Right renal cortex interstitium (tissue), 3 donors: ENCODE measurements around the gene SUN1. TPM values are rescaled to one million over a fixed set of nuclear protein-coding genes. Genes with fewer than 3 reads are reported as not detected.
"Not testable (repeated sequence)": the region's sequence is repeated elsewhere in the genome, so short reads cannot be mapped to it uniquely, and the experiment has no call there.

ENCODE experiments used
- DNase-seq, 3 donors: peaks; one replicate each; pipeline ENCODE4 v3.0.0-alpha.2; 2013; ENCODE audit warnings: low read depth in 3 of 3, low spot score in 2 of 3
- polyA plus RNA-seq, 3 donors: library from polyadenylated mRNA; unstranded; fragments of 120-200 nt; gene quantifications; one replicate each; pipeline ENCODE4 v1.2.1, GENCODE V29; 2013; ENCODE audit not compliant: insufficient read length in 3 of 3

SUN1 gene
- polyA plus RNA-seq, result 100 to 1,000 TPM; 109 to 118 (median 117) TPM

GRCh38 chr7:832167-832967 lies at the start of gene SUN1:
SUN1 (plus strand) TSS chr7:832476; CDS start chr7:832525, 49 bp downstream.
- no peak for DNase-seq

GRCh38 chr7:782718-783449 lies 49.4 kb upstream of the SUN1 start:
- DNase-seq, result no peak

GRCh38 chr7:783556-784490 lies 48.5 kb upstream of the SUN1 start:
- no peak for DNase-seq

- DNase-seq, result no peak
These were observed 47.3 kb upstream of the SUN1 start for GRCh38 chr7:784971-785370.

GRCh38 chr7:785416-785815 lies 46.9 kb upstream of the SUN1 start:
- DNase-seq, result no peak

- no peak for DNase-seq
These were observed 45.6 kb upstream of the SUN1 start for GRCh38 chr7:786472-787255.

- DNase-seq, result no peak
These were observed 44.7 kb upstream of the SUN1 start for GRCh38 chr7:787332-788240.

GRCh38 chr7:791519-791918 lies 40.8 kb upstream of the SUN1 start:
- no peak for DNase-seq

GRCh38 chr7:794207-794606 lies 38.1 kb upstream of the SUN1 start:
- no peak for DNase-seq

- no peak for DNase-seq
These were observed 37.5 kb upstream of the SUN1 start for GRCh38 chr7:794671-795329.

GRCh38 chr7:796434-797169 lies 35.7 kb upstream of the SUN1 start:
- DNase-seq, result not testable (repeated sequence)

- DNase-seq, result no peak
These were observed 33.3 kb upstream of the SUN1 start for GRCh38 chr7:798921-799470.

- no peak for DNase-seq
These were observed 31.6 kb upstream of the SUN1 start for GRCh38 chr7:800692-801091.

GRCh38 chr7:801351-801750 lies 30.9 kb upstream of the SUN1 start:
- DNase-seq, result not testable (repeated sequence)

- DNase-seq, result no peak
These were observed 30.3 kb upstream of the SUN1 start for GRCh38 chr7:801940-802381.

- DNase-seq, result no peak
These were observed 29.6 kb upstream of the SUN1 start for GRCh38 chr7:802500-803242.

- no peak for DNase-seq
These were observed 29.0 kb upstream of the SUN1 start for GRCh38 chr7:803243-803635.
